Measurements from ENCODE around the gene FOS.

FOS gene

DNA sequence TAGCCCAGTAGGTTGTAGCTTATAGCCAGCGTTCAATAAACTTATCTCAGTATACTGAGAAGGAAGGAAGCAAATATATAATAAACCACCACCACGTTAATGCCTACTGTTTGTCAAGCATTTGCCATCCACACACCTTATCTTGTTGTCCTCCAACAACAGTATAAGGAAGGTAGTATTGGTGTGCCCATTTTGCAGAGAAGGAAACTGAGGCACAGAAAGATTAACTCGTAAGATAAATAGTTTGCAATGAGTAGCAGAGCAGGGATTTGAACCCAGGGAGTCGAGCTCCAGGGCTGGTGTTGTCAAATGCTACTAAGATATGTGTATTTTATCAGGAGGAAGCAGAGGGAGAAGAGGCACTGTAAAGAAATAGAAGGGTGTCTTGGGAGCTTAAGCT lies 27.8 kb upstream of the FOS start:
- DNase-seq (ENCODE audit: low read depth in 2 of 2), result no peak

DNA sequence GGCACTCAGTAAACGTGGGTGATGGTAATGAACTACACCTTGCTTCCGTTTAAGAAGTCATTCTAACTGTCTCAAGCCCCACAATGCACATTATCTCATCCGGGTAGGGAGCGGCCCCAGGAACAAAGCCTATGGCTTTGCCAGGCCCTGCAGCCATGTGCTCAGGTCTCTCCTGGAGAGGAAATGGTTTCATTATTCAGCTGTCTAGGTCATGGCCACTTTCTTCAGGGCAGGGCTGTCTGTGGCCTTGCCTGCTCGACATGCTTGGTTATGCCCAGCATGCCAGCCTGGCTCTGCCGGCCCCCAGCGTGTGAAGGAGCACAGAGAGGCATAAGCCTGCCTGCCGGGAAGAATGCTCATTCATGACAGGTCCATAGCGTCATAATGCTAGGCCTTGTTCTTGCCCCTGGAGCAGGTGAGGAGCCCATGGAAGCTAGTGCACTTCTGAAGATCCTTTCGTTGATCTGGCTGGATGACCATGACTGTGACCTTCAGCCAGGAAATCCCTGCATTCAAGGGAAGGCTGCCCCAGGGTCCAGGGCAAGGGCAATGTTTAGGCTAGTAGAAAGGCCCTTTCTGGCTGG lies 26.3 kb upstream of the FOS start:
- no peak for DNase-seq (ENCODE audit: low read depth in 2 of 2)

DNA sequence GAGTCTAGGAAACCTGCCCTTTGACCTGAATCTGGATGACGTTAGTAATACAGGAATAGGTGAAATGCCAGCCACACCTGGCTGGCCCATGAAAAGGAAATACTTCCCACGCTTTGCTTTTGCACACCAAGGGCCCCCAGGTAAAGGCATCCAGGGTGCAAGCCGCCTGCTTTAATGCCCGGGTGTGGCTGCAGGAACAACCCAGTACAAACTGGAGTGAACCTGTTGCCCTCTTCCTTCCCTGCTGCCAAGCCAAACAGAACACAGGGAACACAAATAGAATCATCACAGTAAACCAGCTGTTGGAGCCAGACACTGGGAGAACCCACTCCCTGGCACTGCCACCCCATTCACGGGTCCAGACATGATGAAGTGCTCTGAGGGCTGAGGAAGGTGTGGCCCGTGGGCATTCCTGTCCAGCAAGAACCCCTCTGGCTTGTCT lies 24.2 kb upstream of the FOS start:
- DNase-seq (ENCODE audit: low read depth in 2 of 2), result no peak

DNA sequence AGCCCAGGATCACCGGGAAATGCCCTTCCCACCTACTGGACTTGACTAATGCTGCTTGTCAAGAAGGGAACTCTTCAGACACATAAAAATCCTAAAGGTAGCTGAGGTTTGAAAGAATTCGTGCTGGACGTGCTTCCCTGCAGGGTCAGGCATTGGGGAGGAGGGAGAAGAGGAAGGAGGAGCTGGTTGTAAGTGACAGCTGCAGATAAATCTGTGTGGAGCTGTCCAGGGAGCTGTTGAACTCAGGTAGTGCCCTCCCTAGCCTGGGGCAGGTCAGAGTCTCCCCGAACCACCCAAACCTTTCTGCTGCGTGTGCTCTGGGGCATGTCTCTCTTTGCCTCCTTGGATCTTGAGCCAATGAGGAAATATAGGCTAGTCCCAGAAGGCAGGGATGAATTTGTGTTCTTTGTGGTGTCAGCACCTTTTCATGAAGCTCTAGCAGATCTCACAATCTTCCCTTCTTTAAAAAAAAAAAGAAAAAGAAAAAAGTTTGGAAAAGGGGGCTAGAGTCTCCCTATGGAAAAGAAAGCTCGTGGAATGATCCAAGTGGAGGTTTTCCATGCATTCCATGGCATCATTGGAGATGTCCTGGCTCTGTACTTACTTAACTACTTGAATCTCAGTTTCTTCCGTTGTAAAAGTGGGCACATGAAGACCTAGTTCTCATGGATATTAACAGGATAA lies 23.6 kb upstream of the FOS start:
- no peak for DNase-seq (ENCODE audit: low read depth in 2 of 2)

DNA sequence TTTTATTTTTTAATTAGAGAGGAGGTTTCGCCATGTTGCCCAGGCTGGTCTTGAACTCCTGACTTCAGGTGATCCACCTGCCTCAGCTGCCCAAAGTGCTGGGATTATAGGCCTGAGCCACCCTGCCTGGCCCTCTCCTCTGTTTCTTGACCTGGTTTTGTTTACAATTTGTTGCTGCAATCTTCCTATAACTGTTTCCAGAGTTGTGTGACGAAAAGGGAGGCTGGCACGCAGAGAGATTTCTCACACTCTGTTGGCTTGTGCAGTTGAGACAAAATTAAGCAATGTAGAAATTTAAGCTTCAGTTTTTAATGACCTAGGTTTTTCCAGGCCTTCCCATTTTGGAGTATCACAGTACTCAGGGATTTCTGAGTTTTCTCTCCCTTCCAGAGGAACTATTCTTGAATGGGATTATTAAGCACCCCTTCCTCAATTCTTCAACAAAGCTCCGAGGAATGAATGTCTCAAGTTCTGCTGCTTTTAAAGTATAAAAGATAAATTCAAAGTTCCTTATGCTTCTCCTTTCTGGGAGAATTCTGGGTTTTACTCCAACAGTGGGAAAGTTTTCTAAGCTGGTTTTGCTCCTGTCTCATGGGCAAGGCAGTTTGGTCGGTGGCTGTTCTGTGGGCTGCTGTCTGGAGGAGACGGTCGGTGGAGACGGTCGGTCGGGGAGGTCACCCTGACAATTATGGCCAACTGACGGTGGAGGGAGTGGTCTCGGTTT lies 20.4 kb upstream of the FOS start:
- DNase-seq (ENCODE audit: low read depth in 2 of 2), result no peak

DNA sequence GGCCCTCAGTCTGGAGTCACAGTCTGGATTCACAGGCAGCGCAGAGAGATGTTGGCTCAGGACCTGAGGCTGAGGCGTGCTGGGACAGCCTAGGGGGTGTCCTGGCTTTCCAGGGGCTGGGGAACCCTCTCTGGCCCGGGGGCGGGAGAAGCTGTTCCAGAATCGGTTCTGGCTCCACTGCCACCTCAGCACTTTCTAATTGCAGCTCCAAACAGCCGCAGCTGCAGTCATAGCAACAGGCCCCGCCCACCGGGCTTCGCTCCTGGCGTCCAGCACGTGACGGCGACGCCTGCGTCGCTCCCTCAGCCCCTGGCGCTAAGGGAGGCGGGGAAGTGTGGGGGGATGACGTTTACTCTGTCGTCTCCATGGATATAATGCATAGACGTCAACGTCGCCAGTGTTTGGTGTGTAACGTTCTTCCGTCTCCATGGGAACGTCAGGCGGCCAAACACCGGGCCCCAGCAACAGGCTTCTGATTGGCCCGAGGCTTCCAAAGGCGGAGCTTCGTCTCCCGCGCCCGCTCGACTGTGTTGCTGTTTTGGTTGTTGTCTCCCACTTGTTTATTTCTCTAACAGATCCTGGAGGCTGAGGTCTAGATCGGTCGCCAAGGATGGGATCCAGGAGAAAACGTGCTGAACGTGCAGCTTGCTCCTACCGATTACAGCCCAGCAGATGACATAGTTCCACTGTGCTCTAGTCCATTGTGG lies 19.7 kb upstream of the FOS start:
- peak; percentile 99 for DNase-seq (ENCODE audit: low read depth in 2 of 2)

DNA sequence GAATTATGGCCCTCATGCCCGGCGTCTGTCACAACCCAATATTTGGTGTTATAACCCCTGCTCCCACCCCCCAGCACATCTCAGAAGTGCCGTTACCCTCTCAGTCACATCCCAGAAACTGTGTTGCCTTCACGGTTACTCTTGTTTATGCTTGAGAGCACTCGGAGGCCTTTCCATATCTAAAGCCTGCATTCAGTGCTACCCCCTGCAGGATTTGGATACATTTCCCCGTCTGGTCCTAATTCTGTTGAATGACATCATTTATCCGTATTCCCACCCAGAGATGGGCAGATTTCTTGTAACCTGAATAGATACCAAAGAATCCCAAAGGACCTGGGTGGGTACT lies 19.1 kb upstream of the FOS start:
- DNase-seq (ENCODE audit: low read depth in 2 of 2), result no peak

DNA sequence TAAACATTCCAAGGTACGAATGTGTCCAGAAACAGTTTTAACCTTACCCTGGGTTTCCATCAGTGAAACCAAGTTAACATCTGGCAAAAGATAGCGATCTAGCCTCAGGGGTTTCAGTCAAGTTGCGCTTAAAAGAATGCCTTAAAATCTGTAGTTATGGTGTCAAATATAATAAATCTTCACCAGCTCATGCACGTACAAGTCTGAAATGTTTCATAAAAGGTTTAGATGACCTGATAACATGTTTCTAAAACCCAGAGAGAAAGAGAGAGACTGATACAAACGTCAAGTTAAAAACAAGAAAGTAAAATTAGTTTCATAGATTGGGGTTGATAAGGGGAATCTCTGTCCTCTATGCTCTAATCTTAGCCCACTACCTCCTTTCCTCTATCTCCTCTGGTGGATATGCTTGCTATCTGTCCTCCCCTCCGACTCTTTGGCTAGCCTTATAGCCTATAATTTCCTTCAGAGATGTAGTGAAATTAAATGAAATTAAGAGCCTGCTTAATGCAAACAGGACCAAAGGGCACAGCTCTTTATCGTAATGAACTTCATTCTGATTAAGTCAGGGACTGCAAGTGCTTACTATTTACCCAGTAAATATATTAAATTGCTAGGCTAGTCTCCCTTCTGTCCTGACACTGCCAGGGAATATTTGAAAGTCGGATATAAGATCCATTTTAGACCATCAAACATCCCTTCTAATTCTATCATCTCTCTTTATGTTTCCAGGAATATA lies 18.4 kb upstream of the FOS start:
- DNase-seq (ENCODE audit: low read depth in 2 of 2), result no peak

DNA sequence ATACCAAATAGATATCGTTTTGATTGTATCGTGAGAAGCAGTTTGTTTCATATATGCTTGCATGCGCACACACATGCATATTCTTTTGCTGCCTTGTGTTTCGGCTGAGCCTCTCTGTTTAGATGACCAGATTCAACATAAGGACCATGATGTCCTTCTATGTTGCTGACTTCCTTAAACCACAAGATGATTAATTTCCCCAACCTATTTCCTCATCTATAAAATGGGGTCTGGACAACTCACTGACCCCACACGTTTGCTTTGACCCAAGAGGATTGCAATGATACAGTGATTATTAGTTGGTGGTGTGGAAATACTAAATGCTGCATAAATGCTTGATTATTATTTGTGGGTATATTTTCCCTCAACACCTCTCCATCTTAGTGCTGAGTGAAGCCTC lies 16.8 kb upstream of the FOS start:
- no peak for DNase-seq (ENCODE audit: low read depth in 2 of 2)

DNA sequence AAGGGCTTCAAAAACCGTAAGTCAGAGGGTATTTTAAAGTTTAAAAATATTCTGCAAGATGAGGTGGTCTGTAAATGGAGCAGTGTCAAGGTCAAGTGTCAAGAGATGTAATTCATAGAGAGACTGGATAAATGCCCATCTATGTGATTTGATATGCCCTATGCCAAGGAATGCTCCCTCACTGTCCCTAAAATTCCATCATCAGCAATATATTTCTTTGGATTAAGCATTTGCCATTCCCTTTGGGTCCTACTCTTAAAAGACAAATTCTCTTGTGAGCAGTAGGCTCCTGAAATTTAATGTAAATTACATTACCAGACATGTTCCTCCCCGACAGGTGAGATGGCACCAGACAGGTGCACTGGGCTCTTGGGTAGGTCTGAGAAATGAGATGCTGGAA lies 16.0 kb upstream of the FOS start:
- no peak for DNase-seq (ENCODE audit: low read depth in 2 of 2)

DNA sequence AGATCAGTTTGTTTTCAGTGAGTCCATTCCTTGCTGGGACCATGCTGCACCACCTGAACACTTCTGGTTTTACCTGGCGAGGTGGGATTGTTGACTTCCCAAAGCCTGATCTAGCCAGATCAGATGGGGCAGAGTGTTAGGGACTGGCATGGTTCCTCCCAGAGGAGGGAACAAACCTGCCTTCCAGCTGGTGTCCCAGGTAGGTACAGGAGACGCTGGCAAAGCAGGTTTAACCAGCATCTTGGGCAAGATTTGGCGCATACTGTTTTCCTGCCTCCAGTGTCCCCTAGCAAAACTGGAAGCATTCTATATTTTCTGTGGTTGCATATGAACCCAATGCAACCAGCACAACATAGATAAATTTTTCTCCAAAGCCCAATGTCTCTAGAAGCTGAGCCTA lies 14.6 kb upstream of the FOS start:
- DNase-seq (ENCODE audit: low read depth in 2 of 2), result no peak

DNA sequence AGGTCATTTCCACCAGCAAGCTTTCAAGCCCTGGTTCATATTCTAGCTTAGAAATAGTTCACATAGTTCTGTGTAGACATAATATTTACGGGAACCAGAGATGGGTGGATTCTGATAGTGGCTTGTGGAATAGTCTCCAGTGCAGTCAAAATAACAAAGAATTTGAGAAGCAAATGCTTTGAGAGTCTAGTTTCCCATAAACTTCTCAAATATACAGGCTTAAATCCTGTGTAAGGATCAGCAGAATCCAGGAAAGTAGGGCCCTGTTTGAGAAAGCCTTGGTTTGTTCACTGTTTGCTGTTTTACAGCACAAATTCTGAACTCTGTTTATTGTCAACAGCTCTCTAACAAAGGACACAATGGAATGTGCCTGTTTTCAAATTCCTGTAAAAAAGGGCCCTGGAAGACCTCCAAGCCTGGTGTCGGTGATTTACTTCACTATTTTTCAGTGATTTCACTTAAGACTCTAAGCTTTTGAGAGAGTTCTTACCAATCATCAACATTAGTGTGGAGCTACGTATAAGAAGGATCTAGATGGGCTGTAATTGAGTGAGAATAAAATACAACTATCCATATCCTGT lies 11.4 kb upstream of the FOS start:
- no peak for DNase-seq (ENCODE audit: low read depth in 2 of 2)

DNA sequence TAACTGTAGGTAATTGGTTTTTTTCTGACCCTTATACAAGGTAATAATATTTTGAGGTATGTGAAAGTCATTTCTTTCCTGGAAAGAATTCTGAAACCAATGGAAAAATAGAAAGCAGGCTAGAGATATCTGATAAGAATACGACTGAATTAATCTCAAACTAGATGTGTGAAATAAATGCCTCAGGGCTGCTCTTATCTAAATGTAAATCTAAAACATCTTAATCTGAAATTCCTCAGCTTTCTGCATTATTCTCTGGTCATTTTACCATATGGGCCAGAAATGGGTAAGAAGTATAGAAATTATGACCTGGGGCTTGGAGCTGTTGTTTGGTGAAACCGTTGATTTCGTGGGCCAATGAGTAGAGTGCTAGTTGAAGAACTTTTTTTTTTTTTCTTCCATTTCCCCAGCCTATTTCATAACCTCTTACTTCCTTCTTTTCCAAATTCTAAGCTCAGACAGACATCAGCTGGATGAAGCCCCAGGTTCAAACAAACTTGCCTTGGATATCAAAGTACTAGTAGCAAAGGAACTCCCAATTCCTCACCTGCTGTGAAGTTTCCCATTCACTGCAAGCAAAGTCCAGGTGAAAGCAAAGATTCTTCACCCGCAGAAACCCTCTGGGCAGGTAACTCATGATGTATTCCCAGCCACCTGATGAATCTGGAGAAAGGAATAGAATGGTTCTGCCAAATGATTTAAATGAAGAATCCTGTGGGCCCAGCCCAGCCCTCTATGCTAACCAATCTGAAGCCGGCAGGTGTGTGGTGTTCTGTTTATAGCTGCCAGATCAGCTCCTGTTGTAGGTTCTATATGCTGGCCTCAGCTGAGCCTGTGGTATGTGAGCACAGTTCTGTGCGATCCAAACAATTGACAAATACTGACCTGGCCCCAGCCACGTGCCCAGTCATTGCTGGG lies 9.7 kb upstream of the FOS start:
- no peak for DNase-seq (ENCODE audit: low read depth in 2 of 2)

DNA sequence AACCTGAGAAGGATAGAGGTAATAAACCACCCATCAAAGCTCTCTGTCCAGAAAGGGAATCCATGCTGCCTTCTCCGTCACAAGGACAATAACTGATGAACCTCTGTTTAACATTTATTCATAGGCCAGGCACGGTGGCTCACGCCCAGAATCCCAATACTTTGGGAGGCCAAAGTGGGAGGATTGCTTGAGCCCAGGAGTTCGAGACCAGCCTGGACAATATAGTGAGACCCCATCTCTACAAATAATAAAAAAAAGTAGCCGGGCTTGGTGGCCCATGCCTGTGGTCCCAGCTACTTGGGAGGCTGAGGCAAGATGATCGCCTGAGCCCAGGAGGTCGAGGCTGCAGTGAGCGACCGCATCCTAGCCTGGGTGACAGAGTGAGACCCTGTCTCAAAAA lies 7.1 kb upstream of the FOS start:
- no peak for DNase-seq (ENCODE audit: low read depth in 2 of 2)

DNA sequence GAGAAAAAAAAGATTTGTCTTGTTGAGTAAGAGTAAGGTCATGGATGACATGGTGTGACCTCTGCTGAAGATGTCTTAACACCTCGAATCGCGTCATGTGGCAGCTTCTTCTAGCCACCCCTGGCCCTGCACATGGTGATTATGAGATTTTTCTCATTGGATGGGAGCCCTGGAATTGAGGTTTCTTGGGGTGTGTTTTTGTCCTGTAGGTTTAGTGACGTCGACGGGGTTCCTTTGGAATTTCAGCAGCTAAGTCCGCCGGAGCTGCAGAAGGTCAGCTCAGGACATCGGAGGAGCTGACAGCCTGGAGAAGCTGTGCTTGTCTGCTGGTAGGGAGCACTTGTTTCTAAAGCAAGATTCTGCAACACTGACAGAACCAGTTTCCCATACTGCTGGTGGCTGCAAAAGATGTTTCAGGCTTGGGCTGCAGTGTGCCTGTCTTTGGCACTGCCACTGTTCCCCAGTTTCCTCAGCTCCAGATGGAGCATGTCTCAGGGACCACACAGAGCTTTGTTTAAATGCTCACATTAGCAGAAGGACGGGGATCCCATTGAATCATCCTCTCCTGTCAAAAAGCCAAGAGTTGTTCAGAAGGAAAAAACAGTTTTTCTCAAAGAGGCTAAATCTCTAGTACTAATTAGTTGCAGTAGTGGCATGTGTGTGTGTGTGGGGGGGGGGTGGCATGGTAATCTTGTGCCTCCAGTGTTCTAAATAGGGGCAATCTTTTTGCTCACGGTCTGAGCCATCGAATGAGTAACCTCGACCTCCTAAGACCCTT lies 5.2 kb upstream of the FOS start:
- no peak for DNase-seq (ENCODE audit: low read depth in 2 of 2)

DNA sequence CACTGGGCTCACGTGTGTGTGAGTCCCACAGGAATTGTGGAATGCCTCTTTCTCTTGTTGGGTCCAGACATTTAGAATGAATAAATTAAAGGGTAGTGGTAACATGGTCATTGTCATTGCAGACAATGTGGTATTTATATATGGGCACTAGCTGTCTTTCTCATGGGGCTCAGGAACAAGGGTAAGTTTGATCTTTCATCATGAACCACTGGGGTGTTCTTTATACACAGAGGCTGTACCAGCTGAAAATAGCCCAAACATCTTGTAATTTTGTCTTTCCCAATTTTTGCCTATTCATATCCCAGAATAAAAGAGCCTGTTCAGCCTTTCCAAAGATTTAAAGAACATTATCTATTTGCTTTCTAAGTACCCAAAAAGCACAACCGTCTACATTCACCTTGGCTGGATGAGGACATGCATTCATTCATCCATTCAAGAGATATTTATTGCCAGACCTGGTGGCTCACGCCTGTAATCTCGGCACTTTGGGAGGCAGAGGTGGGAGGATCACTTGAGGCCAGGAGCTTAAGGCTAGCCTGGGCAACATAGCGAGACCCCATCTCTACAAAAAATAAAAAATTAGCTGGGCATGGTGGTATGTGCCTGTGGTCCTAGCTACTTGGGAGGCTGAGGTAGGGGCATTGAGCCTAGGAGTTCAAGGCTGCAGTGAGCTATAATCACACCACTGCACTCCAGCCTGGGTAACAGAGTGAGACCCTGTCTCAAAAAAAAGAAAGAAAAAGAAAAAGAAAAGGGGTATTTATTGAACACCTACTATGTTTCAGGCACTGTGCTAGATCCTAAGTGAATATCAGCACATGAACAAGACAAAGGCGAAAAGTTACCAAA lies 4.4 kb upstream of the FOS start:
- no peak for DNase-seq (ENCODE audit: low read depth in 2 of 2)

DNA sequence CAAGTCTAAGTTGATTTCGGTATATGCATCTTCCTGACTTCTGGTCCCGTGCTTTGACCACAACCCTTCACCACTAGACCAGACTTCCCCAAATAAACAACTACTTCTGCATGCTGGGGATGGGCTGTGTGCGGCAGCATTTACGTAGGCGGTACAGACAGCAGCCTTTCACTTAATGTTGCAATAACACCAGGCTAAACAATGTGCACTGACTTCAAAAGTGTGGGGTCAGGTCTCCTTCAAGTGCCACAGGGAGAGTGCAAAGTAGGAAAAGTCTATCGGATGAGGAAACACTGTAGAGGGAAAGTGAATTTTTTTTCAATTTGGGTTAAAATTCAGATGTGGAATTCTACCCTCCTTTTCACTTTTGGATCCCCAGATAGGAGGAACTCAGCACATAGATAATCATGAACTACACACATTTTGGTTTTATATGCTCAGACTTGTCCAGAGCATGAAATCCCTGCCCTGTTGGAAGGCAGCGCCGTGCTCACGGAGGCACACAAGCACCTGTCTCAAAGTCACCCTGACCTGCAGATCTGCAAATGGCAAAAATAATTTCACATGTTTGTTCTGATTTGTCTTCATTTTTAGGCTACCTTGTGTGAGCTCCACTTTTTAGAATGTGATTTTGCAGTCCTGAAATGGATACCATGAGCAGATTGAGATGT lies 3.6 kb upstream of the FOS start:
- DNase-seq (ENCODE audit: low read depth in 2 of 2), result no peak

DNA sequence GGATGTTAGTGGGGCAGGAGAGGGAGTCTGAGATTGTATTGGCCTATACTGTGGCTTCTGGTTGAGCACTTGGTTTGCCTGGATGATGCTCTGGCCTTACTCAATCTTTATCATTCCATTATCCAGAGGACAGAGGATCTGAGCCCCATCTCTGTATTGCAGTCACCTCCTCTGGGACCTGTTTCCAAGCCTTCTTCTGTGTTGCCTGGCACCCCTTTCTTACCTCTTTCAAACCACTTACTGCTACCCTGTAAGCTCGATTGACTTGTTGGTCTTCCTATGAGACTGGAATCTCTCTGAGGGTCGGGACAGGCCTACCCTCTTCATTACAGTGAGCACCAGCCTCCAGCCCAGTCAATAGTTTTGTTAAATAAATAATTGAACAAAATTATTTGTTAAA lies 3.0 kb upstream of the FOS start:
- DNase-seq (ENCODE audit: low read depth in 2 of 2), result no peak

Data from activated CD4-positive, alpha-beta T cell treated with anti-CD3 and anti-CD28 coated beads for 24 hours (primary cell).